ENCODE measurements around the gene LAMB4. TPM values are rescaled to one million over a fixed set of nuclear protein-coding genes. Genes with fewer than 3 reads are reported as not detected.

Gene LAMB4
- total RNA-seq, result not detected

GRCh38 chr7:108130261-108130660 is at the start of gene LAMB4:
TSS of gene LAMB4 (minus strand) at chr7:108130361. CDS start at chr7:108123164, 7,197 bp downstream.
- no peak for DNase-seq
- Mint-ChIP-seq H3K27ac (no peak within 1 kb of the TSS), H3K4me1 (peaks cover 12% of the 10 kb centered on the region), H3K27me3 (peaks cover 5% of the 10 kb centered on the region), H3K4me3 (no peak within 1 kb of the TSS), H3K36me3 (peaks cover 3% of the 10 kb centered on the region), H3K9me3 (no peaks in the 10 kb centered on the region)
- POLR2A ChIA-PET, result no interaction called here
- no peak for ATAC-seq (ENCODE audit: low read depth)

GRCh38 chr7:108178398-108178797 is 48.2 kb upstream of the LAMB4 start:
- ATAC-seq (ENCODE audit: low read depth), result no peak

GRCh38 chr7:108171164-108171563 is 41.0 kb upstream of the LAMB4 start:
- no peak for ATAC-seq (ENCODE audit: low read depth)
- Mint-ChIP-seq H3K27me3 (no peaks in the 10 kb centered on the region), H3K4me1 (no peaks in the 10 kb centered on the region)

More at GRCh38 chr7:108178398-108178797, 48.2 kb upstream of the LAMB4 start:
- H3K4me1 Mint-ChIP-seq, result no peaks in the 10 kb centered on the region
- no peak for DNase-seq
- POLR2A ChIA-PET, result interaction anchor here (0.5 kb wide), 1 partner anchor 121 kb away, joined by 3 read pairs; no protein-coding TSS in a partner anchor
- H3K9me3 Mint-ChIP-seq, result no peaks in the 10 kb centered on the region
- H3K36me3 Mint-ChIP-seq, result no peaks in the 10 kb centered on the region
- no peak overlapping the region for H3K4me3 Mint-ChIP-seq
- H3K27me3 Mint-ChIP-seq, result no peaks in the 10 kb centered on the region
- H3K27ac Mint-ChIP-seq, result no peak overlapping the region

GRCh38 chr7:108170251-108170650 is 40.1 kb upstream of the LAMB4 start:
- H3K9me3 Mint-ChIP-seq, result no peaks in the 10 kb centered on the region
- H3K4me3 Mint-ChIP-seq, result no peak overlapping the region
- no peaks in the 10 kb centered on the region for H3K36me3 Mint-ChIP-seq
- H3K4me1 Mint-ChIP-seq, result peaks cover under 1% of the 10 kb centered on the region
- DNase-seq (no peak), ATAC-seq (ENCODE audit: low read depth) (no peak)
- H3K27me3 Mint-ChIP-seq, result no peaks in the 10 kb centered on the region
- POLR2A ChIA-PET, result no interaction called here
- no peak overlapping the region for H3K27ac Mint-ChIP-seq

More at GRCh38 chr7:108171164-108171563, 41.0 kb upstream of the LAMB4 start:
- H3K36me3 Mint-ChIP-seq, result no peaks in the 10 kb centered on the region
- POLR2A ChIA-PET, result no interaction called here
- H3K4me3 Mint-ChIP-seq, result no peak overlapping the region
- DNase-seq, result no peak
- H3K27ac Mint-ChIP-seq, result no peak overlapping the region
- H3K9me3 Mint-ChIP-seq, result no peaks in the 10 kb centered on the region

GRCh38 chr7:108167460-108167859 is 37.3 kb upstream of the LAMB4 start:
- Mint-ChIP-seq H3K9me3 (peaks cover 3% of the 10 kb centered on the region), H3K36me3 (no peaks in the 10 kb centered on the region), H3K27me3 (no peaks in the 10 kb centered on the region), H3K27ac (no peak overlapping the region), H3K4me3 (no peak overlapping the region), H3K4me1 (peaks cover 4% of the 10 kb centered on the region)
- POLR2A ChIA-PET, result no interaction called here
- ATAC-seq (ENCODE audit: low read depth), result no peak
- no peak for DNase-seq

- ATAC-seq (ENCODE audit: low read depth), result no peak
- Mint-ChIP-seq H3K4me3 (no peak overlapping the region), H3K9me3 (peaks cover 3% of the 10 kb centered on the region), H3K36me3 (no peaks in the 10 kb centered on the region), H3K4me1 (peaks cover 4% of the 10 kb centered on the region), H3K27ac (no peak overlapping the region), H3K27me3 (no peaks in the 10 kb centered on the region)
- no peak for DNase-seq
- POLR2A ChIA-PET, result interaction anchor here (0.7 kb wide), 1 partner anchor 10 kb away, joined by 3 read pairs; no protein-coding TSS in a partner anchor
Measured at GRCh38 chr7:108166687-108167086, 36.5 kb upstream of the LAMB4 start.

- POLR2A ChIA-PET, result no interaction called here
- peaks cover 4% of the 10 kb centered on the region for H3K4me1 Mint-ChIP-seq
- no peaks in the 10 kb centered on the region for H3K36me3 Mint-ChIP-seq
- H3K27me3 Mint-ChIP-seq, result no peaks in the 10 kb centered on the region
- no peak overlapping the region for H3K27ac Mint-ChIP-seq
- H3K9me3 Mint-ChIP-seq, result peaks cover 3% of the 10 kb centered on the region
- H3K4me3 Mint-ChIP-seq, result no peak overlapping the region
- no peak for DNase-seq
- no peak for ATAC-seq (ENCODE audit: low read depth)
Measured at GRCh38 chr7:108165723-108166122, 35.6 kb upstream of the LAMB4 start.

- peaks cover 4% of the 10 kb centered on the region for H3K4me1 Mint-ChIP-seq
Measured at GRCh38 chr7:108164946-108165345, 34.8 kb upstream of the LAMB4 start.

GRCh38 chr7:108164342-108164741 is 34.2 kb upstream of the LAMB4 start:
- no peaks in the 10 kb centered on the region for H3K36me3 Mint-ChIP-seq
- H3K27me3 Mint-ChIP-seq, result peaks cover 3% of the 10 kb centered on the region
- H3K4me3 Mint-ChIP-seq, result no peak overlapping the region
- POLR2A ChIA-PET, result no interaction called here
- peaks cover 3% of the 10 kb centered on the region for H3K9me3 Mint-ChIP-seq
- no peak overlapping the region for H3K27ac Mint-ChIP-seq
- DNase-seq (no peak), ATAC-seq (ENCODE audit: low read depth) (no peak)
- H3K4me1 Mint-ChIP-seq, result peaks cover 4% of the 10 kb centered on the region

More at GRCh38 chr7:108164946-108165345, 34.8 kb upstream of the LAMB4 start:
- no peaks in the 10 kb centered on the region for H3K27me3 Mint-ChIP-seq
- H3K4me3 Mint-ChIP-seq, result no peak overlapping the region
- DNase-seq (no peak), ATAC-seq (ENCODE audit: low read depth) (no peak)
- H3K27ac Mint-ChIP-seq, result no peak overlapping the region
- H3K36me3 Mint-ChIP-seq, result no peaks in the 10 kb centered on the region
- POLR2A ChIA-PET, result no interaction called here
- peaks cover 3% of the 10 kb centered on the region for H3K9me3 Mint-ChIP-seq

- ATAC-seq (ENCODE audit: low read depth), result no peak
- Mint-ChIP-seq H3K9me3 (peaks cover 3% of the 10 kb centered on the region), H3K27ac (no peak overlapping the region)
Measured at GRCh38 chr7:108158776-108159175, 28.6 kb upstream of the LAMB4 start.

GRCh38 chr7:108157606-108158335 is 27.6 kb upstream of the LAMB4 start:
- DNase-seq (no peak), ATAC-seq (ENCODE audit: low read depth) (no peak)
- Mint-ChIP-seq H3K4me1 (no peaks in the 10 kb centered on the region), H3K36me3 (no peaks in the 10 kb centered on the region), H3K4me3 (no peak overlapping the region), H3K27ac (no peak overlapping the region), H3K9me3 (no peaks in the 10 kb centered on the region), H3K27me3 (peaks cover 3% of the 10 kb centered on the region)
- POLR2A ChIA-PET, result no interaction called here

More at GRCh38 chr7:108158776-108159175, 28.6 kb upstream of the LAMB4 start:
- H3K27me3 Mint-ChIP-seq, result peaks cover 3% of the 10 kb centered on the region
- POLR2A ChIA-PET, result no interaction called here
- no peak for DNase-seq
- H3K4me1 Mint-ChIP-seq, result no peaks in the 10 kb centered on the region
- no peaks in the 10 kb centered on the region for H3K36me3 Mint-ChIP-seq
- H3K4me3 Mint-ChIP-seq, result no peak overlapping the region

GRCh38 chr7:108156897-108157605 is 26.9 kb upstream of the LAMB4 start:
- Mint-ChIP-seq H3K9me3 (no peaks in the 10 kb centered on the region), H3K36me3 (no peaks in the 10 kb centered on the region), H3K27ac (no peak overlapping the region), H3K27me3 (peaks cover 3% of the 10 kb centered on the region), H3K4me3 (no peak overlapping the region), H3K4me1 (peaks cover 3% of the 10 kb centered on the region)
- POLR2A ChIA-PET, result interaction anchor here (0.5 kb wide), 1 partner anchor 9 kb away, joined by 3 read pairs; no protein-coding TSS in a partner anchor
- no peak for DNase-seq
- ATAC-seq (ENCODE audit: low read depth), result no peak

- ATAC-seq (ENCODE audit: low read depth) (no peak), DNase-seq (no peak)
- Mint-ChIP-seq H3K27ac (no peak overlapping the region), H3K9me3 (no peaks in the 10 kb centered on the region), H3K36me3 (no peaks in the 10 kb centered on the region), H3K4me1 (peaks cover 8% of the 10 kb centered on the region), H3K27me3 (no peaks in the 10 kb centered on the region), H3K4me3 (no peak overlapping the region)
- POLR2A ChIA-PET, result no interaction called here
Measured at GRCh38 chr7:108152198-108152597, 22.0 kb upstream of the LAMB4 start.

GRCh38 chr7:108149908-108150307 is 19.7 kb upstream of the LAMB4 start:
- H3K36me3 Mint-ChIP-seq, result no peaks in the 10 kb centered on the region
- no peaks in the 10 kb centered on the region for H3K27me3 Mint-ChIP-seq
- no peaks in the 10 kb centered on the region for H3K9me3 Mint-ChIP-seq
- no peak overlapping the region for H3K27ac Mint-ChIP-seq
- POLR2A ChIA-PET, result no interaction called here
- DNase-seq (no peak), ATAC-seq (ENCODE audit: low read depth) (no peak)
- H3K4me3 Mint-ChIP-seq, result no peak overlapping the region
- H3K4me1 Mint-ChIP-seq, result peaks cover 8% of the 10 kb centered on the region
